ENCODE results near the gene CINP.

The CINP gene

DNA sequence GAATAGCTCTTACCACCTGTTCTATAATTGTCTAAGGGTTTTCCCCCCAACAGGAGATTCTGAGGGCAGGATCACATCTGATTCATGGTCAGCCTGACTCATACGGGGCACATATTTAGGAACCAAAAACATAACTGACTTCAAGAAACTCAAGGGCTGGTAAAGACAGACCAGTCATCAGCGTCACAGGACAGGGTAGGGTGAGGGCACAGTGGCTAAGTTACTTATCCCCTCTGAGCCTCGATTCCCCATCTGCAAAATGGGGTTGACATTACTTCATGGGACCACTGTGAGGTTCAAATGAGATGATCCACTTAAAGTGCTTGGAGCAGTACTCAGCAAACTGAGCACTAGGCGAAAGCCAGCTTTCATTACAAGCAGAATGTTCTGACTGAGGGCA is 606 bp downstream of the CINP start:
- Histone ChIP-seq H4K20me1 (ENCODE audit: insufficient read depth, low read length, poor library complexity, severe bottlenecking) (no peaks in the 10 kb centered on the region), H3K4me3 (ENCODE audit: low read length, poor library complexity, severe bottlenecking) (peak overlapping the region; percentile 77), H3F3A (ENCODE audit: low read depth) (no peaks in the 10 kb centered on the region), H2AFZ (ENCODE audit: low read length) (no peak overlapping the region), H3K79me2 (ENCODE audit: insufficient read depth, low read length) (peaks cover 24% of the 10 kb centered on the region), H3K9me3 (ENCODE audit: insufficient read depth, low read depth, low read length) (no peaks in the 10 kb centered on the region), H3K36me3 (ENCODE audit: insufficient read depth, low read length) (no peaks in the 10 kb centered on the region), H3K9me2 (replicated peaks; ENCODE audit: low read depth, low read length) (no peaks in the 10 kb centered on the region), H3K9ac (ENCODE audit: low read depth, low read length, poor library complexity, severe bottlenecking) (peak overlapping the region; percentile 75), H3K4me2 (ENCODE audit: low read depth, low read length, poor library complexity, severe bottlenecking) (peak overlapping the region; percentile 86), H3K4me1 (ENCODE audit: insufficient read depth, low read length, poor library complexity, severe bottlenecking) (peaks cover 30% of the 10 kb centered on the region), H3K27me3 (ENCODE audit: insufficient read depth, low read length, poor library complexity, severe bottlenecking) (no peaks in the 10 kb centered on the region)
- TF ChIP-seq EZH2phosphoT487 (IDR thresholded peaks at IDR 0.05; ENCODE audit: borderline replicate concordance): no peak
- TF ChIP-seq, protein P1, sequence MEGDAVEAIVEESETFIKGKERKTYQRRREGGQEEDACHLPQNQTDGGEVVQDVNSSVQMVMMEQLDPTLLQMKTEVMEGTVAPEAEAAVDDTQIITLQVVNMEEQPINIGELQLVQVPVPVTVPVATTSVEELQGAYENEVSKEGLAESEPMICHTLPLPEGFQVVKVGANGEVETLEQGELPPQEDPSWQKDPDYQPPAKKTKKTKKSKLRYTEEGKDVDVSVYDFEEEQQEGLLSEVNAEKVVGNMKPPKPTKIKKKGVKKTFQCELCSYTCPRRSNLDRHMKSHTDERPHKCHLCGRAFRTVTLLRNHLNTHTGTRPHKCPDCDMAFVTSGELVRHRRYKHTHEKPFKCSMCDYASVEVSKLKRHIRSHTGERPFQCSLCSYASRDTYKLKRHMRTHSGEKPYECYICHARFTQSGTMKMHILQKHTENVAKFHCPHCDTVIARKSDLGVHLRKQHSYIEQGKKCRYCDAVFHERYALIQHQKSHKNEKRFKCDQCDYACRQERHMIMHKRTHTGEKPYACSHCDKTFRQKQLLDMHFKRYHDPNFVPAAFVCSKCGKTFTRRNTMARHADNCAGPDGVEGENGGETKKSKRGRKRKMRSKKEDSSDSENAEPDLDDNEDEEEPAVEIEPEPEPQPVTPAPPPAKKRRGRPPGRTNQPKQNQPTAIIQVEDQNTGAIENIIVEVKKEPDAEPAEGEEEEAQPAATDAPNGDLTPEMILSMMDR (conservative IDR thresholded peaks at IDR 0.05; ENCODE audit: low read length): no peak

DNA sequence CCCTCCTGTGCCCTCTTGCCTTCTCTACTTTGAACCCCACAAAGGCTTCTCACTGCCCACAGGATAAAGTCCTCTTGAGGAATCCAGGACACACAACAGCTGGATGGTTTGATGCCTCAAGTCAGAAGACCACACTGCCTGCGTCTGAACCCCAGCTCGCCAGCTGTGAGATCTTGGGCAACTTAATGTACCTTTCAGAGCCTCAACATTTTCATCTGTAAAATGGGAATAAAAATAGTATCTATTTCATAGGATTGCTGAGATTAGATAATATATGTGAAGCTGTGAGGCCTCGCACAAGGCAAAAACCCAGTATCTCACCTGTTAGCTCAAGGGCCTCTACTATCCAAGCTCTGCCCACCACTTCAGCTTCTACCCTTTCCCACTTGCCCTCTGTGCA is 2.3 kb downstream of the CINP start:
- H3K79me2 ChIP-seq (ENCODE audit: insufficient read depth, low read length): peaks cover 24% of the 10 kb centered on the region
- TF ChIP-seq, protein P1 (conservative IDR thresholded peaks at IDR 0.05; ENCODE audit: low read length): no peak
- TF ChIP-seq EZH2phosphoT487 (IDR thresholded peaks at IDR 0.05; ENCODE audit: borderline replicate concordance): no peak
- peak overlapping the region; percentile 75 for H3K9ac ChIP-seq (ENCODE audit: low read depth, low read length, poor library complexity, severe bottlenecking)
- no peak overlapping the region for H3K4me2 ChIP-seq (ENCODE audit: low read depth, low read length, poor library complexity, severe bottlenecking)
- no peaks in the 10 kb centered on the region for H3K27me3 ChIP-seq (ENCODE audit: insufficient read depth, low read length, poor library complexity, severe bottlenecking)
- no peak overlapping the region for H3K4me3 ChIP-seq (ENCODE audit: low read length, poor library complexity, severe bottlenecking)
- no peaks in the 10 kb centered on the region for H3K9me3 ChIP-seq (ENCODE audit: insufficient read depth, low read depth, low read length)
- no peaks in the 10 kb centered on the region for H3K9me2 ChIP-seq (replicated peaks; ENCODE audit: low read depth, low read length)
- peaks cover 30% of the 10 kb centered on the region for H3K4me1 ChIP-seq (ENCODE audit: insufficient read depth, low read length, poor library complexity, severe bottlenecking)
- H2AFZ ChIP-seq (ENCODE audit: low read length): no peak overlapping the region
- H4K20me1 ChIP-seq (ENCODE audit: insufficient read depth, low read length, poor library complexity, severe bottlenecking): no peaks in the 10 kb centered on the region
- H3F3A ChIP-seq (ENCODE audit: low read depth): no peaks in the 10 kb centered on the region
- H3K36me3 ChIP-seq (ENCODE audit: insufficient read depth, low read length): no peaks in the 10 kb centered on the region; the same call in 1 of the 2 replicates

DNA sequence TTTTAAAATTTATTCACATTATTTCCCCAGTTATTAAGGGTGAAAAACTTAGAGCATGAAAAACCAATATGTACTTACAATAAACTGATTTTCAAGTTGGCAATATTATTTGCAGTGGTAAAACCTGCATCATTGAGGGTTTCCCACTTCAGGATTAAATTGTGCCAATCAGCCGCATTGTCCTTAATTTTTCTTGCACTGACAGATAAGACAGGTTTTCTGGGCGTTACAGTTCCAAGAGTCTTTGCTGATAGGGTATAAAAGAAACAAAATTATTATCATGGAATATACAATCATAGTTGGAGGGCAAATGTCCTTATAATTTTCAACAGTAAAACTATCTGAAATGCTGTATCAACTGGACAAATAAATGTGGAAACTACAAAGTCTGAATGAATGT is 3.3 kb downstream of the CINP start:
- no peaks in the 10 kb centered on the region; the same call in 1 of the 2 replicates for H3K36me3 ChIP-seq (ENCODE audit: insufficient read depth, low read length)
- TF ChIP-seq, protein P1 (conservative IDR thresholded peaks at IDR 0.05; ENCODE audit: low read length): no peak
- TF ChIP-seq EZH2phosphoT487 (IDR thresholded peaks at IDR 0.05; ENCODE audit: borderline replicate concordance): no peak

More for the DNA sequence above, 3.3 kb downstream of the CINP start:
- H3K27me3 ChIP-seq (ENCODE audit: insufficient read depth, low read length, poor library complexity, severe bottlenecking): no peaks in the 10 kb centered on the region
- H4K20me1 ChIP-seq (ENCODE audit: insufficient read depth, low read length, poor library complexity, severe bottlenecking): no peaks in the 10 kb centered on the region
- peaks cover 24% of the 10 kb centered on the region for H3K79me2 ChIP-seq (ENCODE audit: insufficient read depth, low read length)
- peaks cover 25% of the 10 kb centered on the region for H3K4me1 ChIP-seq (ENCODE audit: insufficient read depth, low read length, poor library complexity, severe bottlenecking)
- no peaks in the 10 kb centered on the region for H3K9me3 ChIP-seq (ENCODE audit: insufficient read depth, low read depth, low read length)
- no peak overlapping the region for H3K4me3 ChIP-seq (ENCODE audit: low read length, poor library complexity, severe bottlenecking)
- no peaks in the 10 kb centered on the region for H3F3A ChIP-seq (ENCODE audit: low read depth)
- no peak overlapping the region for H3K4me2 ChIP-seq (ENCODE audit: low read depth, low read length, poor library complexity, severe bottlenecking)
- H3K9ac ChIP-seq (ENCODE audit: low read depth, low read length, poor library complexity, severe bottlenecking): no peak overlapping the region
- no peak overlapping the region for H2AFZ ChIP-seq (ENCODE audit: low read length)
- no peaks in the 10 kb centered on the region for H3K9me2 ChIP-seq (replicated peaks; ENCODE audit: low read depth, low read length)

Data from Loucy (cell line).